ENCODE data around the gene SORCS3.

- no peak for TF ChIP-seq CTCF (IDR thresholded peaks at IDR 0.05)
- no peak for TF ChIP-seq ZFX (IDR thresholded peaks at IDR 0.05; ENCODE audit: borderline replicate concordance)
Measured at GRCh38 chr10:104681485-104681884, 40.4 kb downstream of the SORCS3 start.
